Measurements from ENCODE around the gene PLAGL2. TPM values are rescaled to one million over a fixed set of nuclear protein-coding genes. Genes with fewer than 3 reads are reported as not detected.

Gene PLAGL2
- total and polyA plus RNA-seq, 9 of the 15 experiments (the other 6 are each of a cell fraction or from before 2014, with no cell fraction given) = 3.1 to 24.3 (median 6.4) TPM

DNA sequence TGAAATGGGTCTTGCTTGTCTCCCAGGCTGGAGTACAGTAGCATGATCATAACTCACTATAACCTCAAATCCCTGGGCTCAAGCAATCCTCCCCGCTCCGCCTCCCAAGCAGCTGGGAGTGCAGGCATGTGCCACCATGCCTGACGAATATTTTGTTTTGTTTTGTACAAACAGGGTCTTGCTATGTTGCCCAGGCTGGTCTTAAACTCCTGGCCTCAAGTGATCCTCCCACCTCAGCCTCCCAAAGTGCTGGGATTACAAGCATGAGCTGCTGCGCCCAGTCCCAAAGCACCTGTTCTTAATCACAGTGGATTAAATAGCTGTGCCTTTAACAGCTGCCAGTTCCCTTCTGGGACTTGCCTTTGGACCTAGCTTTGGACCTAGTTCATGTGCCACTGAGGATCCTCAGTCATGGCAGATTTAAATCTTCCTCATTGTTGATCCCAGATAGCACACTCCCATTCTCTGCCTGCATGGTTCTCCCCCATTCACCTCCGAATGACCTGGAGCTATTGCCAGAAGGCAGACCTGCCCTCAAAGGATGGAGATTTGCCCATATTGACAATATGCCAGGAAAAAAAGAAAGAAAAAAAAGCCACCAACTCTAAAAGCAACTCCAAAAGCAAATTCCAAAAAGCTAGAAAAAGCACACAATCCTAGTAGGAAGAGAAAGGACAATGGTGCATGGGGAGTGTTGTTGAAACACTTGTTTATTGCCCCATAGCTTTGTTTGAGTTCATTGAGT lies 10.8 kb upstream of the PLAGL2 start:
- H3K9me1 ChIP-seq (ENCODE audit: control insufficient read depth, insufficient read depth, low read length) = no peaks in the 10 kb centered on the region
- H3K9me3 ChIP-seq (replicated peaks; ENCODE audit: control insufficient read depth, insufficient read depth, low read depth, low read length) = no peaks in the 10 kb centered on the region
- no peak for TF ChIP-seq ZNF77 (CRISPR knock-in tag; IDR thresholded peaks at IDR 0.05)
- no TSS peak for BruUV-seq (replicated peaks)
- H3K79me2 ChIP-seq (ENCODE audit: control insufficient read depth, insufficient read depth, low read length) = peaks cover 3% of the 10 kb centered on the region; the same call in 1 of the 3 replicates
- no peaks in the 10 kb centered on the region for H3K4me1 ChIP-seq (replicated peaks in 1 of 2; ENCODE audit: control insufficient read depth in 2 of 2, insufficient read depth in 2 of 2, low read length in 2 of 2)
- 92% methylated on average over 5 of the region's 5 CpGs for whole genome bisulfite sequencing (ENCODE audit: insufficient coverage, low coverage, missing lambda C conversion rate)
- H3K36me3 ChIP-seq (ENCODE audit: control insufficient read depth, insufficient read depth, low read length) = peaks cover 90% of the 10 kb centered on the region
- ATAC-seq = no peak
- H3K4me2 ChIP-seq (ENCODE audit: insufficient read depth, low read length) = no peak overlapping the region
- intact Hi-C loops (cut with micrococcal nuclease) (no loop called here), in situ Hi-C loops (cut with MboI) (no loop called here)
- no peak for DNase-seq (ENCODE audit: extremely low read depth in 1 of 4, low spot score in 3 of 4)
- no peak overlapping the region for H3K27ac ChIP-seq (ENCODE audit: extremely low read depth, low read depth, low read length)
- POLR2A ChIA-PET = interaction anchor here (0.6 to 1.9 kb wide), 4 partner anchors 9 to 260 kb away, joined by 3 to 6 read pairs (median 4); no protein-coding TSS in a partner anchor
- H4K20me1 ChIP-seq (replicated peaks; ENCODE audit: control insufficient read depth, insufficient read depth, low read length) = peaks cover 7% of the 10 kb centered on the region
- no peaks in the 10 kb centered on the region for H3K27me3 ChIP-seq (ENCODE audit: control insufficient read depth in 2 of 2, insufficient read depth in 2 of 2, low read length in 2 of 2)
- H3K4me3 ChIP-seq = no peak overlapping the region
- no peak overlapping the region for H2AFZ ChIP-seq (ENCODE audit: low read depth, low read length)
- CTCF ChIA-PET (ENCODE audit: low intra/inter-chr PET ratio) = no interaction called here
- FAIRE-seq = no peak
- H3K9ac ChIP-seq (ENCODE audit: insufficient read depth in 1 of 2, low read depth in 2 of 2, low read length in 2 of 2) = no peak overlapping the region

DNA sequence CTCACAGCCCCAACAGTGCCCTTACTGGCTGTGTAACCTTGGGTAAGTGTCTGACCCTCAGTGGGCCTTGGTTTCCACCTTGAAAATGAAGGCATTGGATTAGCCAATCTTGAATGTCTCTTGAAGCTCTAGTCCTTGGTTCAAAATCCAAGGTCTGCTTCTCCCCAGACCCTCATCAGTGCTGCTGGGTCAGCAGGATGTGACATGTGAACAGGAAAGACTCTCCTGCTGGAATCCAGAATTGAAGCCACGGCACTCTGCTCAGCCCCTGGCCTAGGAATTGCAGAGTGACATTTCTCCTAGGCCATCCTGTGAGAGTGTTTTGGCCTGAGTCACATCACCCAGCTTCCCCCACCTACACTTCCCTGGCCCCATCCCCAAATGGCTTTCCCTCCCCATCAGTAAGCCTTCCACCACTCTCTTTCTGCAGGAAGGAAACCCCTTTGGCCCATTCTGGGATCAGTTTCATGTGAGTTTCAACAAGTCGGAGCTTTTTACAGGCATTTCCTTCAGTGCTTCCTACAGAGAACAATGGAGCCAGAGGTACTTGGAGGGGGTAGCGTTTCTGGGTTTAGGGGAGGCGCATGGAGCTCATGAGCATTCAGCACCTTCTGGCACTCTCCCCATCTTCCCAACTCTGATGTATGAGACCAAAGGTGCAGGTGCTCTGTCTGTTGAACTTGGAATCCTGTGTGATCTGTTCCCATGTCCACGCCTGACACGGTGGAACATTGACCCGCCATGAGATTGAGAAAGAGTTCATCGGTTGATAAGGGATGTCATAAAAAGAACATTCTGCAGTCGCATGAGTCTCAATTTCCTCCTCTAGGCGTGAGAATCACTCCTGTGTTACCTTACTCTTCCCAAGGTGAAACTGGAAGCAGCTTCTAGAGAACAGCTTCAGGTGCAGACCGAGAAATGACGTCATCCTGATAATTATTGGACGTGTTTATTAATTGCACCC lies 8.9 kb upstream of the PLAGL2 start:
- TF ChIP-seq HNRNPUL1 (IDR thresholded peaks at IDR 0.05; ENCODE audit: low read length) (no peak), E2F3 (CRISPR knock-in tag; IDR thresholded peaks at IDR 0.05) (no peak), ARHGAP35 (IDR thresholded peaks at IDR 0.05; ENCODE audit: partially characterized antibody) (no peak), CBFA2T2 (conservative IDR thresholded peaks at IDR 0.05) (no peak), SIN3A (IDR thresholded peaks at IDR 0.05; ENCODE audit: borderline replicate concordance in 2 of 2, control insufficient read depth in 1 of 2, low read depth in 2 of 2, low read length in 2 of 2) (no peak), TAL1 (IDR thresholded peaks at IDR 0.05) (no peak), TARDBP (IDR thresholded peaks at IDR 0.05) (no peak), SIRT6 (IDR thresholded peaks at IDR 0.05; ENCODE audit: low read depth, low read length) (no peak)
- no peak for DNase-seq (ENCODE audit: extremely low read depth in 1 of 4, low spot score in 3 of 4)
- no peak for FAIRE-seq
- Histone ChIP-seq H3K9me3 (replicated peaks; ENCODE audit: control insufficient read depth, insufficient read depth, low read depth, low read length) (no peaks in the 10 kb centered on the region), H4K20me1 (replicated peaks; ENCODE audit: control insufficient read depth, insufficient read depth, low read length) (peaks cover 7% of the 10 kb centered on the region), H3K4me3 (no peak overlapping the region), H3K9ac (ENCODE audit: insufficient read depth in 1 of 2, low read depth in 2 of 2, low read length in 2 of 2) (peak overlapping the region in 1 of 2 experiments; percentile 6; a peak in 1 of 4 replicates), H3K9me1 (ENCODE audit: control insufficient read depth, insufficient read depth, low read length) (no peaks in the 10 kb centered on the region), H2AFZ (ENCODE audit: low read depth, low read length) (no peak overlapping the region), H3K4me1 (replicated peaks in 1 of 2; ENCODE audit: control insufficient read depth in 2 of 2, insufficient read depth in 2 of 2, low read length in 2 of 2) (no peaks in the 10 kb centered on the region), H3K27me3 (ENCODE audit: control insufficient read depth in 2 of 2, insufficient read depth in 2 of 2, low read length in 2 of 2) (no peaks in the 10 kb centered on the region), H3K79me2 (ENCODE audit: control insufficient read depth, insufficient read depth, low read length) (peaks cover 3% of the 10 kb centered on the region; the same call in 2 of the 3 replicates), H3K27ac (ENCODE audit: extremely low read depth, low read depth, low read length) (no peak overlapping the region), H3K36me3 (ENCODE audit: control insufficient read depth, insufficient read depth, low read length) (peaks cover 89% of the 10 kb centered on the region), H3K4me2 (ENCODE audit: insufficient read depth, low read length) (no peak overlapping the region)
- intact Hi-C loops (cut with micrococcal nuclease) = no loop called here
- 92% methylated on average over 13 of the region's 13 CpGs for WGBS (ENCODE audit: insufficient coverage, low coverage, missing lambda C conversion rate)
- ChIA-PET CTCF (ENCODE audit: low intra/inter-chr PET ratio) (no interaction called here), POLR2A (no interaction called here)
- no peak for ATAC-seq
- in situ Hi-C loops (cut with MboI) = no loop called here
- no TSS peak for BruUV-seq (replicated peaks)
